Thoracic aorta (tissue), 2 donors: ENCODE data around the gene ACSL3. TPM values are rescaled to one million over a fixed set of nuclear protein-coding genes. Genes with fewer than 3 reads are reported as not detected.

Source experiments
- ATAC-seq: fragments of 150-250 bp; one replicate; pipeline ENCODE4 v1.8.0; 2017; ENCODE audit warnings: low read depth; ENCODE audit not compliant: insufficient number of reproducible peaks, low FRiP score
- DNase-seq: peaks from one replicate; pipeline ENCODE4 v3.0.0-alpha.2; 2020; ENCODE audit warnings: low spot score
- H3K27ac ChIP-seq, 2 donors: fragments of 200-600 bp; sonication (generic); 1 replicate in 1 of 2; 2 replicates in 1 of 2; pipeline ENCODE4 v1.5.1; 2016; ENCODE audit warnings: mild to moderate bottlenecking in 2 of 2, moderate library complexity in 2 of 2
- H3K27me3 ChIP-seq: fragments of 200-600 bp; sonication (generic); replicated peaks from 2 replicates; pipeline ENCODE4 v1.6.0; 2016; ENCODE audit warnings: mild to moderate bottlenecking; ENCODE audit not compliant: insufficient read depth
- H3K36me3 ChIP-seq: fragments of 200-600 bp; sonication (generic); one replicate; pipeline ENCODE4 v1.5.1; 2016
- H3K4me1 ChIP-seq, 2 donors: fragments of 200-600 bp; sonication (generic); 1 replicate in 1 of 2; 2 replicates in 1 of 2; pipeline versions ENCODE4 v1.5.1 to v1.6.0; 2016; ENCODE audit warnings: low read depth in 2 of 2, mild to moderate bottlenecking in 1 of 2; ENCODE audit not compliant: control insufficient read depth in 1 of 2
- H3K4me3 ChIP-seq: fragments of 200-600 bp; sonication (generic); 2 replicates; pipeline ENCODE4 v1.5.1; 2016; ENCODE audit warnings: mild to moderate bottlenecking
- H3K9me3 ChIP-seq: fragments of 200-600 bp; sonication (generic); 2 replicates; pipeline ENCODE4 v1.5.1; 2016
- CTCF ChIP-seq: fragments of 200-600 bp; sonication (generic); IDR thresholded peaks from one replicate; pipeline ENCODE4 v1.5.1; 2019; ENCODE audit warnings: antibody characterized with exemption
- total RNA-seq, 2 donors: library from RNA; depleted of rRNA; stranded (reverse); fragments of >200 nt; gene quantifications; one replicate each; pipeline versions ENCODE4 v1.1.0 to v1.2.3, GENCODE V29; 2016

The ACSL3 gene
- total RNA-seq, 2 donors from 2014 or later = 65.1 to 79.0 TPM

- ATAC-seq = no peak
- Histone ChIP-seq H3K9me3 (no peaks in the 10 kb centered on the region), H3K4me3 (no peak overlapping the region), H3K36me3 (no peaks in the 10 kb centered on the region), H3K27ac (no peak overlapping the region), H3K4me1 (no peaks in the 10 kb centered on the region), H3K27me3 (no peaks in the 10 kb centered on the region)
- TF ChIP-seq CTCF = no peak
- DNase-seq = no peak
These were observed 112.9 kb downstream of the ACSL3 start for GRCh38 chr2:222973733-222974132.

- no peak overlapping the region for H3K4me3 ChIP-seq
- ATAC-seq = no peak
These were observed 115.8 kb downstream of the ACSL3 start for GRCh38 chr2:222976521-222977061.

GRCh38 chr2:222977121-222977520, 116.3 kb downstream of the ACSL3 start:
- ATAC-seq = no peak
- no peaks in the 10 kb centered on the region for H3K9me3 ChIP-seq
- no peaks in the 10 kb centered on the region for H3K27me3 ChIP-seq
- no peaks in the 10 kb centered on the region for H3K36me3 ChIP-seq
- no peak for TF ChIP-seq CTCF
- DNase-seq = no peak
- H3K4me1 ChIP-seq = peaks cover 0 to 2% of the 10 kb centered on the region in 2 donors
- no peak overlapping the region for H3K27ac ChIP-seq
- no peak overlapping the region for H3K4me3 ChIP-seq

More at GRCh38 chr2:222976521-222977061, 115.8 kb downstream of the ACSL3 start:
- Histone ChIP-seq H3K27ac (no peak overlapping the region), H3K36me3 (no peaks in the 10 kb centered on the region), H3K9me3 (no peaks in the 10 kb centered on the region), H3K27me3 (no peaks in the 10 kb centered on the region), H3K4me1 (no peaks in the 10 kb centered on the region)
- no peak for TF ChIP-seq CTCF
- no peak for DNase-seq

DNA sequence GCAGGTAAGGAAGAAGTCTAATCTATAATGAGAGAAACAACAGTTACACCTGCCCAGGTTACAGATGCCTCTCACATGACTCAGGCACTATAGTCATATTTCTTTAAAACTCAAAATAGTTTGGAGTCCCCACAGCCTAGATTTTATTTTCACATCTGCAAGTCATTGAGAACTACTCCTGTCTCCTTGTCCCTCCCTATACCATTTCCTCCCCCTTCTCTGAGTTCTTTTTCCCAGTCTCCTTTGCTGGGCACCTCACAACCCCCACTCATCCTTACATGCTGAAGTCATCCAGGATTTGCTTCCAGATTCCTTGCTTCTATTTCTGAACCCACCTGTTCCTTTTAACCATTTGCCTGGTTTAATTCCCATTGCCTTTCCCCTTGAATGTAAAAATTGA, 118.0 kb downstream of the ACSL3 start:
- no peak for ATAC-seq
- no peak for TF ChIP-seq CTCF

DNA sequence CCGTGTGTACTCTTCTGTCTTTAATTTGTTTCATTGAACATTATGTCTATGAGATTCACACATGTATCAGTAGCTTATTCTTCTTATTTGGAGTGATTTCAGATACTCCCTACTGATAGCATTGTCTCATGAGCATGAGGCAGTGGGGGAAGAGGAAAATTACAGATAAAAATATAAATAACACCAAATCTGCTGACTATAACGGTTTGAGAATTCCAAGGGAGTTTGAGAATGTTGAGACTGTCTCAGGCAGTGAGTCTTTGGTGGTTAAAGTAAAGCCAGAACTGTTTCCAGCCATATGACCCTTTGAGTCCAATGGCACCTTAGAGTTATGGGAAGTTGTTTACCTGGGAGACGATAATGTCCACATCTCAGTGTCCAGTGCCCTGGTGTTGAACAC, 118.6 kb downstream of the ACSL3 start:
- Histone ChIP-seq H3K4me1 (peaks cover 0 to 6% of the 10 kb centered on the region in 2 donors), H3K27ac (no peak overlapping the region), H3K36me3 (no peaks in the 10 kb centered on the region), H3K9me3 (no peaks in the 10 kb centered on the region), H3K27me3 (no peaks in the 10 kb centered on the region), H3K4me3 (no peak overlapping the region)
- DNase-seq (no peak), ATAC-seq (no peak)
- no peak for TF ChIP-seq CTCF

More for the DNA sequence above, 118.0 kb downstream of the ACSL3 start:
- no peak for DNase-seq
- H3K4me1 ChIP-seq = peaks cover 0 to 6% of the 10 kb centered on the region in 2 donors
- no peaks in the 10 kb centered on the region for H3K9me3 ChIP-seq
- H3K4me3 ChIP-seq = no peak overlapping the region
- H3K27me3 ChIP-seq = no peaks in the 10 kb centered on the region
- H3K27ac ChIP-seq = no peak overlapping the region
- no peaks in the 10 kb centered on the region for H3K36me3 ChIP-seq
